NCI-H446 treated with DMSO at 0.1 percent for 48 hours (cell line): ENCODE results near the gene KCNMA1.
A peak's percentile ranks its signal among the peaks of the same experiment; 100 is the strongest.

Experiments
- DNase-seq: peaks from one replicate; lab custom pipeline; 2025; lab: John Stamatoyannopoulos, UW

KCNMA1 gene

DNA sequence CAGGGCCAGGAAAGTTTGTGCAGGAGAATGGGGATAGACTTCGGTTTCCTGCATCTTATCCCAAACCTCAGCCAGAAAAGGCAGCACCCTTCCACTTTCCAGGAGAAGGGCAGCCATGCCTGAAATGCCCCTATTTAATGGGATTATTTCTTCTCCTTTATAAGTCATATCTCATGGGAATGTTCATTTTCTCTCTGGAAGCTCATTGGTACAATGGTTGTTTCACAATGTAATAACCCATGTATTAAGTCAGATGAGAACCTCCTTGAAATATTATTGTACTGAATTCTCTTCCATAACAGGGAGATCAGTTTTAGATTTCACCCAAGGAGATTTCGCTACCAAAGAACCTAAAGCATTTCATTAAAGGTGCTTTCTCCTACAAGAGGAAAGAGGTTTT lies 457.5 kb downstream of the KCNMA1 start:
- DNase-seq = no peak

DNA sequence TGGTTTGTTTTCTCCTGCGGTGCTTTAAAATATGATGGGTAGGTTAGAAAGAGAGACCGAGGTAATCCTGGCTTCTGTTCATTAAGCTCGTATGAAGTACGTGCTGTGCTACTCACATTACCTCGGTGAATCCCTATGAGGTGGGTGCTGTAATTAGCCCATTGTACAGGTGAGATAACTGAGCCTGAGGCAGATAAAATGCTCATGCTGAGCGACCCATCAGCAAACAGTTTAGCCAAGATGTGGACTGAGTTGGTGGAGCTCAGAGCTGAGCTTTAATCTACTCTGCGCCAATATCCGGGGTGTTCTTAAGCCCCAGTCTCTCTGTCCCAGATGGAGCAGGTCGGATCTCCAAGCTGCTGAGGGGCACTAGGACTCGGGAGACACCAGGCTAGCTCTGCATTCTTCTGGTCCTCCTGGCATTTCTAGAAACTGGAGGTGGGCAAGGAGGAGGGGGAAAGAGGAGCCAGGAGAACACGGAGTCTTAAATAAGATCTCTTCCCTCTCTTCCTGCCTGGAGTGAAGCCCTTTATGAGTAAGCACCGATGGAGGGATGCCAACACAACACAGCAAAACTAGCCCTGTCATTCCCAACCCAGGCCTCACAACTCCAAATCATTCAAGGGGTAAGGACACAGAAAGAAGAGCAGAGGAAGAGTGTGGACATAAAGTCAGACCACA lies 458.5 kb downstream of the KCNMA1 start:
- DNase-seq = peak; percentile 21

DNA sequence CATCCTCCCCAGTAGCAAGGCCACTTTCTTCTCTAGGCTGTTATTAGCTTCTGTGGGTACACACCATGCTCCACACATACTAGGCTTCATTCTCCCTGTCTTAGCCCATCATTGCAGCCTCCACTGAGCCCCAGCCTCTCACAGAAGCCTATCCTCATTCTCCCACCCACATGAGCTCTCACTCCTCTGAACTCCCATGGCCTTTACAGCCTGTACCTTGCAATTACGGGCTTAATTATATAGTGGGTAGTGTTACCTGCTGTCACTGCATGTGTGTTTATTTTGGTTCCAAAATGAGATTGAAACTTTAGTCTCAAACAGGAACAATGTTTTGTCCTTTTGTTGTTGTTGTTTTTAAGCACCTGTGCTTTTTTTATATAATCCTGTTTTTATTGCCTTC lies 460.0 kb downstream of the KCNMA1 start:
- no peak for DNase-seq

DNA sequence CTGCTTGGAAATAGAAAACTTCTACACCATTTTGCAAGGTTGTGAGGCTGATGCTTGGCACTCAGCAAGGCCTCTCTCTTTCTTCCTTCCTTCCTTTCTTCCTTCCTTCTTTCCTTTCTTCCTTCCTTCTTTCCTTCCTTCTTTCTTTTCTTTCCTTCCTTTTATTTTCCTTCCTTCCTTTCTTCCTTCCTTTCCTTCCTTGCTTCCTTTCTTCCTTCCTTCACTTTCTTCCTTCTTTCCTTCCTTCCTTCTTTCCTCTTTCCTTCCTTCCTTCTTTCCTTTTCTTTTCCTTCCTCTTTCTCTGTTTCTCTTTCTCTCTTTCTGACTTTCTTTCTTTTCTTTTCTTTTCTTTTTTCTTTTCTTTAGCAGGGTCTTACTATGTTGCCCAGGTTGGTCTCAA lies 460.4 kb downstream of the KCNMA1 start:
- DNase-seq = no peak

DNA sequence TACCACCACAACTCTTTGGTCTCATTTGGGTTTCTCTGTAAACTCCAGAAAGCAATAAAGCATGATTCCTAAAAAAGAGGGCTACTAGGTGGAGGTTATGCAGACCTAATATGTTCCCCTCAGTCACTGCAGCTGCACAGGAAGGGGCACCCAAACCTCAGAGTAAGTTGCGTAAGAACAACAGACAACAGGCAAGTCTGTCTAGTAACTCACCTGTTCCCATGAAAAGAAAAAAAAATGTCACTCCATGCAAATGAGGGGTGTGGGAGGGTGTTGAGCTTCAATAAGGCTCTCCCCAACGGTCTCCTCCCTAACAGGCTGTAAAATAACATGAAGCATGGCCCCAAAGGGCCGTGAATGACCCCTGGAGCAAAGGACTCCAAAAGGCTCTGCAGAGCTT lies 461.4 kb downstream of the KCNMA1 start:
- no peak for DNase-seq

DNA sequence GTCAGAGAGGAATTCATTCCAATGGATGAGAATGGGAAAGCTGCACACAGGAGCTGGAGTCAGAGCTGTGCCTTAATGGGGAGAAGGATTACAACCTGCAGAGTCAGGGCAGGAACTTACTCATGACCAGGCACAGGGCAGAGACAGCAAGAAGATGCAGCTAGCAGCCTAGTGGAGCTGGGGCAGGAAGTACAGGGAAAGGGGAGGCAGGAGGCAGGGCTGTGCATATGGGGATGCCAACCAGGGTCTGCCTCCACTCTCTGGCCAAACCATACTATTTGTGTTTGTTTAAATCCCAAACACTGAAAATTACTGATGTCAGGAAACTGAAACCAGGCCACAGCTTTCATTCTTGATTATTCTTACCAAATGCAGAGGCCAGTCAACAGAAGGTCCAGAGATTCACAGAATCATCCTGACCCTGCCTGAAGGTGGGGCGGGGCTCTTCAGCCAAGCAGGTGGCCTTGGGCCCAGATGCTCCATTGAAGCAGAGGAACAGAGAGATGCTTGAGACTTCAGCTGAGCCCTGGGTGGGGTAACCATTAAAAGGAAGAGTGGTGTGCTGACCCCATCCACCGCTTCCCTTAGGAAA lies 461.9 kb downstream of the KCNMA1 start:
- no peak for DNase-seq

DNA sequence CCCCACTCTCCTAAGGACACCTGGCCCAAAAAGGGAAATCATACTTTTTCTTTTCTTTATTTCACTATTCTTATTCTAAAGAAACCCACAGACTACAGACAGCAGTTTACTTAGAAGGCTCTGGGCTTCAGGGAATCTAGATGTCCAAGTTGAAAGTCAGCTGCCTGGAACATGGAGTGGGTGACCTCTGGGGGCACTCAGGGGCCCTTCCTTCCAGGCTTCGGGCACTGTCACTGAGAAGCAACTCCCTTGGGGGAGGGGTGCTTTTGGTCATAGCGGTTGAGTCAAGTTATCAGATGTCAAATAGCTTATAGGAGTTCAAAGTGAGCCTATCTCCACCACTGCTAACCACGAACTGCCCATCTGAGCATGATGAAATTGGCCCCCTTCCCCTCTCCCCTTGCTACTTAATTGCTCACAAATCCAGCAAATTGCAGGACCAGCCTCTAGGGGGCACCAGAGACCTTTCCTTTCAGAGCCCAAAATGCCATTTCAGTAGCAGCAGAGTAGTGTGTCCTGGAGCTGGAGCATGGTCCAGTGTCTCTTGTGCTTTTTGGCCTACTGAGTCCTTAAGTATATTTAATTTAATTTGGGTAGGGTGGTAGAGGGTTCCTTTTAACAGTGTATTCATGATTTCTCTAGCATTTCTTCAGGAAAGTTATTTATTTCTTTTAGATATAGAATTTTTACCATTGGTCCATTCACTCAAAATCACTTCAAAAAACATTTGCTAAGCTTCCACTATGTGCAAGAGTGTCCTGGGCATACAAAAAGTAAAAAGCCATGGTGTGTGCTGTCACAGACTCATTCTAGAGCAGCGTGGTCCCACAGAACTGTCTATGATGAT lies 463.8 kb downstream of the KCNMA1 start:
- peak; percentile 47 for DNase-seq

DNA sequence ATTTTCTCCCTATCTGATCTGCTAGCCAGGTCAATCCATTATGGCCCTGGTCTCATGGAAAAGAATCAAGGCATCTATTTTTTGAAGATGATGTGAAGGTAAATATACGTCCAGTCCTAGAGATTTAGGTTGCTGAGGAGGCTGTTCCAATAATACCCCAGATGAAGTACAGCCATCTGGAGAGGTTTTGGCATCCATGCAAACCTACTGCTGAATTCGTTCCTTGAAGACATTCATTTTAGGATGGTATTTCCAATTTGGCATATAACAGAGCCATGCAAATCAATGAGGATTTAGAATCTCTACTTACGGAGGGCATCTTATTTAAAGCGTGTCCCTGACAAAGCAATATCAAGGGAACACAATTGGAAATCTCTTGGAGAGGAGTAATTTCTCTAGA lies 465.5 kb downstream of the KCNMA1 start:
- DNase-seq = peak; percentile 33

DNA sequence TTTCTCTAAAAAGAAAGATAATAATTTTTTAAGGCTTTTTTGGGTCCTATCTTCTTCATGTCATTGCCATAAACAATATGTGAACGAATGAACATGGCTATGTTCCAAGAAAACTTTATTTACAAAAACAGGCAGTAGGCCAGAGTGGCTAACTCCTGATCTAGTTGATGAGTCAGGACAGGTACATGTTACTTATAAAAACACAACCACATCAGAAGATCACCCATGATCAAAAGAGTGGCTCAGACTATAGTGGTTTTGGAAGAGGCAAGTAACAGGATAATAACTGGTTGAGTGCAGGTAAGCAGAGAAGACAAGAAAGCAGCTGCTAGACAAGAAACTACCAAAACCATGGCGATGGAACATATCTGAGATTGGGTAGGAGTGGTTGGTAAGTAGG lies 468.7 kb downstream of the KCNMA1 start:
- no peak for DNase-seq

DNA sequence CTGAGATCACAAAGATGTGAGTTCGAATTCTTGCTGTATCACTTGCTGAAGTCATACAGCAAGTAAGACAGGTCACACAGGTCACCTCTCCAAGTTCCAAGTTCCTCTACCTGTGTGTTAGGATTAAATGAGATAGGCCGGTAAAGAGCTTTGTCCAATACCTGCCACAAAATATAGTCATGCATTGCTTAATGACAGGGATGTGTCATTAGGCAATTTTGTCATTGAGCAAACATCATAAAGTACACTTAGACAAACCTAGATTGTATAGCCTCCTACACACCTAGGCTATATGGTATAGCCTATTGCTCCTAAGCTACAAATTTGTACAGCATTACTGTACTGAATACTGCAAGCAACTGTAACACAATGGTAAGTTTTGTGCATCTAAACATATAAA lies 469.4 kb downstream of the KCNMA1 start:
- no peak for DNase-seq

DNA sequence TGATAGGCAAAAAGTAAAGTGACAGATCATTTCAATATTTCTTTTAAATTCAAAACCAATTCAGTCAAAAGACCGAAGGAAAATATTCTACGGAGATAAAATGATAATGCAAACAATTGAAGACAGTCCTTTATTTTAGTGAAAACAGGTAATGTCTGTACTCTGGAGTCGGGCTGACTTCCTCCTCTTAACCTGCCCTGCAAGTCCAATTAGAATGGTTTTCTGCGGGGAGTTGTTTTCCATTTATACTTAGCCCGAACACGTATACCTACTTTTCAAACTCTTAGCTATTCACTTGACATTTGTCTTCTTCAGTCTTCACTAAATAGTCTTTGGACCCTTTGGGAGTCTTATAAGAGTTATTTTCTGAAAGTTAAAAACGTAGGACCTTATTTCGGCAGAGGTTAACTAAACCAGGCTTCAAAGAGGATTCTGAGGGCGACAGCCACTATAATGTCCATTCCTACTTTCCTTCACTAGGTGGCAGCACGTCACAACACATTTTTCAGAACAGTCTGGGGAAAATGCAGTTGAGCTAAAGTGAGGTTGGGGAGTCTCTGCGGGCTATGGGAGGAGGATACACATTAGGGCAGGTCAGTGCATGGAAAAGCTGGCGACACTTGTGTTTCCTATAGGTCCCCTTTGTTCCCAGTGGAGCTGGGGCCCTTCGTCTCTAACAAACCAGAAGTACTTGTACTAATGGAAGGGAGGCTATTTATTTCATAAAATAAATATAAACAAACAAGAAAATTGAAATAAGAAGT lies 472.0 kb downstream of the KCNMA1 start:
- peak; percentile 16 for DNase-seq

DNA sequence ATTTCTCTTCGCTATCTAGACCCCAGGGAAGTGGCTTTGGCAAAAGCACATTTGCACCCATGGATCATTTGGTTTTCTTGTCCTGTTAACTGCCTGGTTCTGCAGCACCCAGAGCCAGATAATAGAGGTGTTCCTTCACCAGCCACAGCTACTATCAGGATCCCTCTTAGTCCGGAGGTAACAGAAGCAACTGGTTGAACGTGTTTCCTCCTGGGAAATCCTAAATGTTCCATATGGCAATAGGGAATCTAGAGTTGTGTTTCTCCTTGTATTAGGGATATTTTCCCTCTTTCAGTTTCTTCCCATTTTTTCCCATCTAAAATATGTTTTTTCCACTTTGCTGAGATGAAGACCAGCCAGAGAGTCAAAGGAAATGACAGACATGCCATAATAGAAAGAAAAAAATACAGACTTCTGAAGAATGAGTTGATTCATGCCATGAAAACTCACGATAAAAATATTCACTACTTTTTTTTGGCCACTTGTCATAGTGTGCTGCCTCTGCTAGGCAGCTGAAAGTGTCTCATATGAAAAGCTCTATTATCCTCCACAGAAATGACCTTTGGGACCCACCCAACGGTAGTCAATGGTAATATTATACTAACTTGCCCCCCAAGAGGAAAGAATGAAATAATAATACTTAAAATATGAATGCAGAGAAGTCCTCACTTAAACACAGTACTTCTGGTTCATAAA lies 472.8 kb downstream of the KCNMA1 start:
- no peak for DNase-seq

DNA sequence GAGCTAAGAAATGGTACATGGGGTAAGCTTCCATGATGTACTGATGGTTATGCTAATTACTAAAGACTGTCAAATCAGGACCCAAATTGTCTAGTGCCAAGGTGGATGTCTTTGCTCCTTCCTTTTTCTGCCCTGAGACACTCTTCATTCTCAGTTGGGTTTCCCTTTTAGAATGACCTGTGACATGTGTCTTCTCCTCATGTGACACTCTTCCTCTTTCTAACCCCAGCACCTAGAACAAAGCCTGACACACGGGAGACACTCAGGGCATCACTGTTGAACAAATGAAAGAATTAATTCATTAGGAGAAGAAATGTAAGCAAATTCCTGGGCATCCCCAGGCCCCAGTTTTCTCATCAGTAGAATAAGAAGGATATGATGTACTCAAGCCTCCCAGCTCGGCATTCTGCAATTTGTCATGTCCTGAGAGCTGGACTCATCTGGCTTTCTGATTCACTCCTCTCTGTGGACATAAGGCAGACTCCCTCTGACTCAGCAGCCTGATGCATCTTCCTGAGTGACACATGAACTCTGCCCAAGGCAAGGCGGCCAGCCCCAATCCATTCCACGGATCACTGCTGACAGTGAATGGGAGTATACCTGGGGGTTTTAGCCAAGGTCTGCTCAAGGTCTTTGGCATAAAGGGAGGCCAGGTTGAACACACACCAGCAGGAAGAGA lies 473.8 kb downstream of the KCNMA1 start:
- peak; percentile 8 for DNase-seq

DNA sequence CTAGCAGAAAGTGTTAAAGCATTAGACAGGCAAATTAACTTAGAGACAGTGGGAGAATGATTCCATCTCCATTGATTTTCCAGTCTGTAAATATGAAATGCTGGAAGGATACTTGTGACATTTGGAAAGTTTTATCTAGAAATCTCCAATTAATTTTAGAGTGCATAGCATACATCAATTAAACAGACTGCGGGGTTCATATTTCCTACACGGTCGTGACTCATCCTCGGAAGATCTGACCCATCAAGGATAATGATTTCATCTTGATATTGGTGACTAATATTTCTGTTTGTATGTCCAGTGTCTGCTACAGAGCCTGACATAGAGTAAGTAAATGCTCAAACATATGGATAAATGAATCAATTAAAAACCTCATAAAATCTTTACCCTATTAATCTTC lies 474.9 kb downstream of the KCNMA1 start:
- DNase-seq = no peak

DNA sequence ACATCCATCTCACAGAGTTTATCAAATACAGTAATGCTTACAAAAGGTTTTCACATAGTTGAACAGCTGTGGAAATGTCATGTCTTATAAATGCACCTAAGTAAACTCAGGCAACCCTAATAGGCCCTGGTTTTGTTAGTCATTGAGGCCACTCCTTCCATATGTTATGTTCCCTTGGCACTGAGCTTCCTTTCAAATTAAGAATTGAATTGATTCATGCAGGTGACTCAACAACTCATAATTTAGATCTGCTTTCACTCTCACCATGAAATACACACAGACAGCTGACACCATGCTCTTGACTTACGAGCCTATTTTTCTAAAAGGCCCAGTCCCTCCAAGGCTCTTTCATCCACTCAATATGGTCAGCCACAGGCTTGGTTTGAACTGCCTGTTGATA lies 476.9 kb downstream of the KCNMA1 start:
- DNase-seq = peak; percentile 14

DNA sequence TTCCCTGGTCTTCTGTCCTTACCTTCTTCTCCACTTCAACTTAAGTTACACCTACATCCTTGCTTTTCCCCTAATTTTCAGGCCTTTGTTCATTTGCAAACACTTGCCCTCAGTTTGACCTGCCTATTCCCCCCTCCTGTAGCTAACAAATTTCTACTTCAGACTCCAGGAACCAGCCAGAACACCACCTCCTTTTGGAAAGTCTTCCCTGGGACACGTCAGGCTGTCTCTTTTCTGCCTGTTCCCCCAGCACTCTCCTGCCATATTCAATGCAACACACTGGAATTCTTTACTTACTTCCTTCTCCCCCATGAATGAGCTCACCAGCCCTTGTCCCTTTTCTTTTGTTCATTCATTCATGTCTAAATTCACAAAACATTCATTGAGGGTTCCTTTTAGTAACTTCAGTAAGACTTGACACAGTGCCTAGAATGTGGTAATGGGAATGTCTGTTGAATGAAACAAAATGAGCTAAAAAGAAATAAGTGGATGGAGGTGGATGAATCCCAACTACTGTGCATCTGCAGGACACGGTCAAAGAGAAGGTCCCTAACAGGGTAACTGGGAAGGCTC lies 478.0 kb downstream of the KCNMA1 start:
- no peak for DNase-seq

DNA sequence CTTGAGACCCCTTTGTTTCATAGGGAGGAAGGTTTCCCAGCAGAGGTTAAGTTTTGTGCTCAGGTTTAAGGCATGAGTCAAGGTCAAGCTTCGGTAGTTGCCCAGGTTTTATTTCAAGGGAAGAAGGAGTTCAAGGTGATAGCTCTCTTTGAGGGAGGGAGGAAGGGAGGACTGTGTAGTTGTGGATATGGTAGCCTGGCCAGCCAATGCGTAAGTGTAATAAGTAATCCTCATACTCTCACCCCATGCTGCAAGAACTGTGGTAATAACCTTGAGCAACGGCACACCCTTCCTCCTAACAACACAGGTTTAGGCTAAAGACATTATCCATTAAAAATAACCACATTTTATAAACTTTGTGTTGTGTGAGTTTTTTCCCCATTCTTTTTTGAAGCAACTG lies 478.9 kb downstream of the KCNMA1 start:
- no peak for DNase-seq

DNA sequence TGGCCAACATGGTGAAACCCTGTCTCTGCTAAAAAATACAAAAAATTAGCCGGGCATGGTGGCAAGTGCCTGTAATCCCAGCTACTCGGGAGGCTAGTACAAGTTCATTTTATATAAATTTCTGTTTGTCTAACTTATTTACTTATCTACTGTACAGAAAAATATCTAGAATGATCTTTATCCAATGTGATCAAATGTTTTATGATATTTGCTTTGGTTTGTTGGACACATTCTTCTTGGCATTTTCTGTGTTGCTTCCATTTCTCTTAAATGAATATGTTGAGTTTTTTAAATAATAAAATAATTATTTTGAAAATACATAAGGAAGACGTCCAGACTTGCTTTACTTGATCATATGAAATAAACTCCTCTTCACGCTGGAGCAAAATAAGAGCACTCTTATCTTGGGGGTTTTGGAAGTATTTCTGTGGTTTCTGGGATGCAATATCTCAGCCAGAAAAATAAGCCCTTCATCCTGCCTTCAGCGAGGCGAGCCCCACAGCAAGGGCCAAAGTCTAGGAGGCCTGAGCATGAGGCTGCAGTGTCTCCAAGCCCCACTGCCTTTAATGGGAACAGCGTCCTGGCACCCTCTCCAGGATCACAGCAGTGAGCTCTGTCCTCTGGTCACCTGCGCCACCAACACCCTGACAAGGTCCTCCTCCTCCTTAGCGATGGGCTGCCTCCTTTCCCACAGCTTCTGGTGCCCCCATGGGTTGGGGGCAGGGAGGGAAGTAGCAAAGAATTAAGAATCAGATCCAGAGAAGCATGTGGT lies 480.2 kb downstream of the KCNMA1 start:
- no peak for DNase-seq

DNA sequence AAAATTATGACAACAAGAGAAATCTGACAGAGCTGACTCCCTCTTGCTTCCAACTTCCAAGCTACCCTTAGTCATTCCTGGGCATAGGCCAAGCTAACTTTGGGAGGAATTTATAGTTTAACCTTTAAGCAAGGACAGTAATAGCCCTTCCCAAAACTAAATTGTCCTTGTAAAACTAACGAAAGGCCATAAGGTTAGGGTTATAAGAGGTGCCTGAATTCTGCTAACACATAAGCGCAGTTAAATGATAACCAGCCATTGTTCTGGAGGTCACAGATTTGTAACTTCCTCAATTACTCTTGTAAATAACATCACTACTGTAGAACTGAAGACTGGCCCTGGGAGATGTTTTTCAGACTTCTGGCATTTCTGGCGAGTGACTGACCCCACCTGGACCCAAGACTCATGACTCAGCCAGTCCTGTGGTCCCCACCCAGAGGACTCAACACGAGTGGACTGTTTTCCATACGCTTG lies 481.2 kb downstream of the KCNMA1 start:
- DNase-seq = no peak

DNA sequence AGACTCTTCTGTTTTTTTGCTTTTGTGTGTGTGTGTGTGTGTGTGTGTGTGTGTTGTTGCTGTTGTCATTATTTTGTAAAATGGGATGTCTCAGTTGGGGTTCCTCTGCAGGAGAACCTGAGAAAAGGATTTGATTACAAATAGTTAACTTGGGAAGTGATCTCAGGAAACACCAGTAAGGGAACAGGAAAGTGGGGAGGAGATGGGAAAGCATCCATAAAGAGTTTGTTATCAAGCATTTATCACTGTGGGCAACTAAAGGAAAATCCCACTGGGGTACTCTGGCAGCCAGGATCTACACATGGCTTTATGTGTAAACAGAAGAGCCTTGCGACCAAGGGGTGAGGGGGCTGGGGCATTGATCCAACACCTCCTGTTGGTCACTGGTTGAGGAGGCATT lies 485.4 kb downstream of the KCNMA1 start:
- no peak for DNase-seq
